Fibroblast of the aortic adventitia (primary cell): ENCODE measurements around the gene INSL3. TPM values are rescaled to one million over a fixed set of nuclear protein-coding genes. Genes with fewer than 3 reads are reported as not detected.

Experiments
- DNase-seq: peaks from one replicate; pipeline ENCODE4 v3.0.0-alpha.2; 2010; ENCODE audit warnings: low read depth
- H3K4me3 ChIP-seq: 2 replicates; pipeline ENCODE4 v1.5.1; 2011; ENCODE audit warnings: low read depth, mild to moderate bottlenecking, control low read depth, low read length, moderate library complexity
- CTCF ChIP-seq: IDR thresholded peaks from 2 replicates; pipeline ENCODE4 v1.5.1; 2011; ENCODE audit warnings: mild to moderate bottlenecking, low read length, control low read depth, inconsistent platforms; ENCODE audit not compliant: insufficient read depth
- total RNA-seq: library from RNA; depleted of rRNA; stranded (reverse); fragments of >200 nt; gene quantifications from 2 replicates; pipeline ENCODE4 v1.2.3, GENCODE V29; 2012; ENCODE audit warnings: low replicate concordance

INSL3 gene
- total RNA-seq, 1 donor: not detected

DNA sequence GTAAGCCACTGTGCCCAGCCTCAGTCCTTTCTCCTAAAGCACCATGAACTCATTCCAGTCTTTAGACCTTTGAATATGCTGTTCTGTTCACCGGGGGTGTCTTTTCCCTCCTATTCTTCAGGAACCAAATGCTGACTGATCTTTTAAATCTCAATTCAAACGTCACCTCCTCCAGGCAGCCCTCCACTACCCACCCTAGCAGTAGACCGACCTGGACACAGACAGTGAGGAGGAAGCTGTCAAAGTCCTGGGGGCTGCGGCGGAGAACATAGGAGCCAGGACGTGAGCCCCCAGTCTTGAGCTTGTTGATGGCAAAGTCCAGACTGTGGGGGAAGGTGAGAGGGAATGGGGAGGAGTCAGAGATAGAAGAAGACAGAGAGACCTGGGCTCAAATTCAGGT lies 18.7 kb upstream of the INSL3 start:
- TF ChIP-seq CTCF: no peak
- no peak overlapping the region for H3K4me3 ChIP-seq

GRCh38 chr19:17837972-17838371 lies 16.7 kb upstream of the INSL3 start:
- TF ChIP-seq CTCF: no peak
- DNase-seq: no peak

More for the DNA sequence above, 18.7 kb upstream of the INSL3 start:
- no peak for DNase-seq

GRCh38 chr19:17836530-17836929 lies 15.2 kb upstream of the INSL3 start:
- no peak overlapping the region for H3K4me3 ChIP-seq
- DNase-seq: no peak
- no peak for TF ChIP-seq CTCF

More at GRCh38 chr19:17837972-17838371, 16.7 kb upstream of the INSL3 start:
- no peak overlapping the region for H3K4me3 ChIP-seq

DNA sequence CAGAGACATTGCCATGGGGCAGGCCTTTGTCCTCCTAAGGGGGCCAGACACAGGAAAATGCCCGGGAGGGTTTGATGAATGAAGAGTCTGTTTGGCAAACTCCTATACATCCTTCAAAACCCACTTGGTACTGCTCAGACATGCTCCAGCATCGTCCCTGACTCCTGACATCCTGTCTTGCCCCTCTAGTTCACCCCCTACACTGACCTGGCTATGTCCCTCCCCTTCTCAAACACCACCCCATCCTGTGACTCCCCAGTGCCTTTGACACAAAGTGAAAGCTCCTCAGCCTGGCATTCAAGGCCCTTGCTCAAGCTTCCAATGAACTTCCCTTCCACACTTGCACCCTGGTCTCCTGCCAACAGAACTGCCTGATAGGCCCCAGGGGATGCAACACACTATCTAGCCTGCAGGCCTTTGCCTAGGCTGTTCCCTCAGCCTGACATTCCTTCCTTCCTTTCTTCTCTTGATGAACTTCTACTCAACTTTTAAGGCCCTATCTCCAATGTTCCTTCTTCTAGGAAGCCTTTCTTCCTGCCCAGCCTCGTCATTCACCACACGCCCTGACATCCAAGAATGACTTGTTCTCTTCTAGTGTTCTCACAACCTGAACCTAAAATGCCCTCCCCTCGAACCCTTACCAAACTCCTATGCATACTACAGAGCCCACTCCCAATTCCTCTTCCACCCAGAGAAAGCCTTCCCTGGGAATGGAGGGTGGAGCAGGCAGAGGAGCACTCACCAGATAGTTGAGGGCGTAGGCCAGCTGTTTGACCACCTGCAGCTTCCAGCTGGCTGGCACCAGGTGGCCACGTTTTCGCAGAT lies 14.1 kb upstream of the INSL3 start:
- H3K4me3 ChIP-seq: no peak overlapping the region
- TF ChIP-seq CTCF: no peak
- DNase-seq: no peak

DNA sequence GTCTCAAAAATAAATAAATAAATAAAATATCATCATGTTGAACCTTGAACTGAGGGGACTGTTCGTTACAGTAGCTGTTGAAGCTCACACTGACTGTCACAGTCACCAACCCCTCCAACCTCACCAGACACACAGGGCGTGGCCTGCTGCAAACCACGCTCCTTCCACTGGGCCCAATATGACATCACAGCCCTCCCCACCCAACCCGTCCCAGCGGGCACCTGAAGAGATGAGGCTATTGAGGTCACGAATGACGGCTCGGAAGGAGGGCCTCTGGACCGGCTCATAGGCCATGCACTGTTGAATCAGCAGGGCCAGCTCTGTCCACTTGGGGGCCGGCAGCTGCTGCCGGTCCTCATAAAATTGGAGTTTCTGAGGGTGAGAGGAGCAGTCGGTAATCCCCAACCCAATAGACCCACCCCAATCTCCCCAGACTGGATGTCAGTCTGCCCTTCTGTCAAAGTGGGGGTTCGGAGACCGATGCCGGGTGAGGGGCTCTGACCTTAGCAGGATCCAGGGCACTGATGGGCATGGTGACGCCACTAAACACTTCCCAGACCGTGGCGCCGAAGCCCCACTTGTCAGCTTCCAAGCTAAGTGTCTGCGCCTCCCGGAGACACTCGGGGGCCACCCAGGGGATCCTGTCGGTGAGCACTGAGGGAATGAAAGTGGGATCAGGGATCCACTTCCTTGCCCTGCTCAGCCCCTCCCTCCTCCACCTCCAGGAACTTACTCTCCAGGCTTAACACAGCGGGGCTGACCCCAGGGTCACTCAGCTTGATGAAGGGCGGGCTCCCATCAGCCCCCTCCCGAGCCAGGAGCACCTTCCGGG lies 13.2 kb upstream of the INSL3 start:
- DNase-seq: no peak
- no peak for TF ChIP-seq CTCF
- H3K4me3 ChIP-seq: no peak overlapping the region

- no peak for DNase-seq
- H3K4me3 ChIP-seq: no peak overlapping the region
- no peak for TF ChIP-seq CTCF
Measured at GRCh38 chr19:17832443-17833208, 11.3 kb upstream of the INSL3 start.
